GM21515 (cell line): ENCODE results near the gene MRTFA.

Experiments used
- ATAC-seq: cut with Tn5 transposase; IDR thresholded peaks from one replicate; pipeline ENCODE4 v1.9.1; 2021; ENCODE audit not compliant: unreplicated experiment

Gene MRTFA

GRCh38 chr22:40472579-40472978 is 163.9 kb downstream of the MRTFA start:
- ATAC-seq: no peak

DNA sequence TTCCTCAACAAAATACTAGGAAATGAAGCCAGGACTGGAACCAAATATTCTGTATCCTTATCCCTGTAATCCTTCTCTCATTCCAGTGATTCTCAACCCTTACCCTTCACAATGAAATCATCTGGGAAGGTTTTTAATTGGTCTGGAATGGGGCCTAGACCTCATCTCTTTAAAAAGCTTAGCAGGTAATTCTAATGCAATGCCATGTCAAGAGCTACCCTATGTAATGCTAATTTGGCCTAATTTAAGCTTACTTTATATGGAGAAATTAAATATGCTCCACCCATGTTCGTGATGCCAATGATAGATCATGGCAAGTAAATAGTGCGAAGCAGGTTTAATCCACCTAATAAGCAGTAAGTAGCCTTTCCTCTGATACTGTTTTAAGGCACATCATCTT is 164.5 kb downstream of the MRTFA start:
- ATAC-seq: no peak

- ATAC-seq: no peak
Observed at GRCh38 chr22:40469181-40469580, 167.3 kb downstream of the MRTFA start.

DNA sequence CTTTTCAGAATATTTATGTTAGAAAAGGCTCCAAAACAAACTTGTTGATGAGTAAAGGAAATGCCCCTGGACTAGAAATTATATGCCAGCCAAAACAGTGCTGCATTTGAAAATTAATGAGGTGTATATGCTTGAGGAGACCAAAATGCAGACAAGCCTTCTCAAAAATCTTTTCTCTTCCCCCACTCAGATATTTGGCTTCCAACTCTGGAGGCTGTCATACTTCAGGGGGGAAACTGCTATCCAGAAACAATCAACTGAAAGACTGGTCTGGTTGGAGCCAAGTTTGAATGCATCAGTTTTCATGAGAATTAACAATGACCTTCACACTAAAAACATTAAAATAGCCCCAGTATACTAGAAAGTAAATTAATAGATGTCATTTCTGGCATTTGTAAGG is 167.9 kb downstream of the MRTFA start:
- no peak for ATAC-seq

DNA sequence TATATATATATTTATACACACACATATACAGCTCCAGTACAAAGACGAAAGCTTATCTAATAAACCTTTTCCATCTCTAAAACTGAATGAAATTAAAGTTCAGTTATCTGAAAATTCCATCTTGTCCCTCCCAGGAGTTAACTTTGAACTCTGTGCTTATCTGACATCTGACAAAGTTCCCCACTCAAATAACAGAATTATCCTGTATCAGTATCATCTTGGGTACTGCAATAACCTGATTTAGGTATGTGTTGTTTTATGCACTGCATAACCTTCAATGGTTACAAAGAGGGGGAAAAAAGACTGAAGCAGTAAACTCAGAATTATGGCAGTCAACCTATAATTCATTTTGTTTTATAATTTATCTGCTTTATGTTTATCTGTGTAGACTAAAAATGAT is 169.5 kb downstream of the MRTFA start:
- ATAC-seq: no peak

DNA sequence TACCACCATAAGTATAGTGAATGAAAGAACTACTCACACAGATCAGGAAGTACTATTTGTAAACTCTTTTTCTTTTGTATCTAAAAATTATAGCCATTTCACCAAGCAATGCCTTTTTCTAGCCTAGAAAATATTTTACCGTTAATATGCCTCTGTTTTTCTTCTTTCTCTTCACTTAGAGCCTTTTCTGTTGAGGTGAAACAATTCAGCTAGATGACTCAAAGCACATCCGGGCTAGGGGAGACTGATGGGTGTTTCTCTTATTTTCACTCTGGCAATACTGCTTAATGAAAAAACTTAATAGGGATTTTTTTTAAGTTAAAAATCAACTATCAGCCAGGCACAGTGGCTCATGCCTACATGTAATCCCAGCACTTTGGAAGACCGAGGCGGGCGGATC is 172.8 kb downstream of the MRTFA start:
- peak; percentile 27 for ATAC-seq

DNA sequence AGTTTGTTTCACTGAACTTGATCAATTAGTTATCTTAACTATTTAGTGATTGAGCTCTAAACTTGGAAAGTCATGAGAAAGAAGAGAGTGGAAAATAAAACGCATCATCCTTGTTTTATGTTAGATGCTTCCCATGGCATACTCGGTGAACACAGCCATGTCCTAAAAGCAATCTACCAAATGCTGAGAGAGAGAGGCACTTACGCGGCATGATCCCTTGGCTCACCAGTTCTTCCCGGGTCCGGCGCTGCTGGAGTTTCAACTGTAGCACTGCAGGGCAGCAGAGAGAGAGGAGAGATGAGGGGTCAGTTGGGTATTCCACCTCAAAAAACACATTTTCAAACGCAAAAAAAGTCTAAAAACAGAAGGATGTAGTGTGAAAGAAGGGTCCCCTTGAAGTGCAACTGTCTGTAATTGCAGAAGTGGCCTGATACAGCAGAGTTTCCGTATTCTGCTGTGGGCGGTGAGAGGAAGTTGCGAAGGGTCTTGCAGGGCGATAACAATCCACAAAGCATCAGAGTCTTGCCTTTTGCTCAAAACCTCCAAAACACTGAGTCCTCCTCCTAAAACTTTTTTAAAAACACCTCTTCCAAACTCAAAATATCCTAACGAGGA is 173.4 kb downstream of the MRTFA start:
- peak; percentile 63 for ATAC-seq

- no peak for ATAC-seq
Observed at GRCh38 chr22:40462195-40462984, 174.1 kb downstream of the MRTFA start.

DNA sequence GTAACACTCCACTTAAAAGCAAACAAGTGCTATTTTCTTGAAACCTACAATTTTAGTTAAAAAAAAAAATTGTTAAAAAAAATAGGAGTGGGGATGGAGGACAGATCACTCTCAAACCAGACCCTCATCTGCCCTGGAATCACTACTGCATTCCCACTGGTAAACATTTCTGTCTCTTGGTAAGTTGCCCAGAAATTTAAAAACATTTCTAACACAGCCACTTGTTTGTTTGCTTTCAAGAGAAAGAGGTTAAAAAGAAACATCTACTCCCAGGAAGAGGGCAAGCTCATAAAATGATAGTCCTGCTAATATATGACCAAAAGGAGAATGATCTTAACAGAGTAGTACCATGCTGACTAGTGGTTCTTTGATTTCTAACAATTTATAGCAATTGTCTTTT is 182.8 kb downstream of the MRTFA start:
- ATAC-seq: no peak

- ATAC-seq: no peak
Observed at GRCh38 chr22:40452730-40453487, 183.6 kb downstream of the MRTFA start.

GRCh38 chr22:40451210-40451609 is 185.3 kb downstream of the MRTFA start:
- no peak for ATAC-seq

DNA sequence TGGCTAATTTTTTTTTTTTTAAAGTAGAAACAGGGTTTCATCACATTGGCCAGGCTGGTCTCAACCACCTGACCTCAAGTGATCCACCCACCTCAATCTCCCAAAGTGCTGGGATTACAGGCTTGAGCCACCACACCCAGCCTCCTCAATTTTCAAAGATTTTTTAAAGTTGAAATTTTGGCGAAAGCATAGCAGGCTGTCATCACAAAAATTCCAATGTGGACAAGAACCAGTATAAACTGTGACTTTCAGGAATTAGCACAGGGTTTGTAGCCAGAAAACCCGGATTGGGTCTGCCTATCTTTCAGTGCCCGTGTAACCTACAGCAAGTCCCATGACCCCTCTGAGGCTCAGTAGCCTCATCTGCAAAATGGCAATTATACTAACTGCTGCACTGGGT is 185.9 kb downstream of the MRTFA start:
- ATAC-seq: no peak

DNA sequence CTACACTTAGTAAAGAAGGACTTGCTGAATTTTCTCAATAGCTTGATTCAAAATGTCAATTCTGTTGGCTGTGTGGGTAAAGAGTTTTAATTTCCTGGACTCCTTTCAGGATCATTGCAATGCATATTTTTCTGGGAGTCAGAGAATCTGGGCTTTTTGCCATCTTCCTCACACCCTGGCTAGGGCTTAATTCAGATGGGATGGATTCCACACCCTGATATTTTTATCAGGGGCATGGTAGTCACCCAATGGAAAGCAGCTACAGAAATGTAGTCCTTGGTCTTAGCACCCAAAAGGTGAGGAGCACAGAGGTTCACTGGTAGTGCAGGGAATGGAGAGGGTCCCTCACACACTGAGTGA is 186.9 kb downstream of the MRTFA start:
- no peak for ATAC-seq

DNA sequence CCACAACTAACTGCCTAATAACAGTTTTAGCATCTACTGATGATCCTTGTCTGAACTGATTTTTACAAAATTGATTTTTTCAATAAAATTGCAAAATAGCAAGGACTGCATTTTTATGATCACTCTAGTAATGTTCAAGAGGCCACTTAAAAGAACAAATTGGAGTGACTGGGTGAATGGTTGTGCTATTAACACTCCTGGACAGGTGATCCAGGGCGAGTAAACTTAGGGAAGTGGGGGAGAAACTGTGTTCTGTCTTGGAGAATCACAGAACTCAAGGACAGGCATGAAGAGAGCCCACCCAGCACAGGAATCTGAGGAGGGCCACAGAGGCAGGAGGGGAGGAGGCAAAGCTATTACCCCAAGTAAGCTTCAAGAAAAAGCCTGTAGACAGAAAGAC is 190.3 kb downstream of the MRTFA start:
- no peak for ATAC-seq

DNA sequence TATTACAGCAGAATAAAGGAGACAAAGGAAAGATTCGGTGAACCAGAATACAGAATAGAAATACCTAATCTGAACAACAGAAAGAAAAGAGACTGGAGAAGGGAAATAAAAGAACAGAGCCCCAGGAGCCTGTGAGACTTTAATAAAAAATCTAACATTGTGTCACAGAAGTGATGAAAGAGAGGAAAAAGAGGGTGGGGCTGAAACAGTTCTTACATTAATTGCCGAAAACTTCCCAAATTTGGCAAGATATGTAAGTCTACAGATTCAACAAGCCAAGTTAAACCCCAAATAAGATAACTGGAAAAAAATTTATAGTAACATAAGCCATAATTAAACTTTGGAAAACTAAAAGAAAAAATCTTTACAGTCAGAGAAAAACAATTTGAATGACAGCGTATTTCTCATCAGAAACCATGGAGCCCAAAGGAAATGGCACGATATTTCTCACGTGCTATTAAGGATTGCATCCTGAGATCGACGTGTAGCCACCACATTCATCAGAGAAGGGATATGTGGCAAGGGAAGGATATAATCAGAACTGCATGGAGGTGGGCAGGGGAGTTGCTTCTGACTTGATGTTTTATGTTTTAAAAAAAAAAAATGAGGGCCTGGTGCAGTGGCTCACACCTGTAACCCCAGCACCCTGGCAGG is 192.2 kb downstream of the MRTFA start:
- no peak for ATAC-seq

- no peak for ATAC-seq
Observed at GRCh38 chr22:40443732-40444131, 192.8 kb downstream of the MRTFA start.

DNA sequence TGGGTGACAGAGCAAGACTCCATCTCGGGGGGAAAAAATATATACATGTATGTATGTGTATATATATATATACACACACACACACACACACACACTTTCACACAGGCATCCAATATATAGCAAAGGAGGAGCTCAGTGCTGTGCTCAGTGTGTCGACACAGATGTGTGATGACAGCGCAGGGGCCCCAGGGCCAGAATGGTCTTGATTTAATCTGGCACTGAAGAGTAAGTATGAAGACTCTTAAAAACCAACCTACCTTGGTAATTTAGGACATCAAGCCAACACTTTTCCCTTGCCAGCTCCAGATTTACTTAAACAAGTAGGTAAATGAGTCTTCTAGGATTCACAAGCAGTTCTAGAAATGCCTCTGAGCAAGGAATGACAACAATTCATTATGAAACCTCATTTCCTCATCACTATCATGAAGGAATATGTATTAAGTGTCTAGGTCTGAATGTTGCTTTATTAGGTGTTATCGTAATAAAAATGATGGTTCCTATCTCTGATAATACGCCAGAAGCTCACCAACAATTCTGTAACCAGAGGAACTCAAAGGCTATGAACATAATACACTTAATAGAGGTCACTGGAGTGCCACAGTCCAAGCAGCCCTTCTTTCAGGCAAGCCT is 194.6 kb downstream of the MRTFA start:
- no peak for ATAC-seq

GRCh38 chr22:40436505-40437431 is 199.8 kb downstream of the MRTFA start:
- ATAC-seq: peak; percentile 68

DNA sequence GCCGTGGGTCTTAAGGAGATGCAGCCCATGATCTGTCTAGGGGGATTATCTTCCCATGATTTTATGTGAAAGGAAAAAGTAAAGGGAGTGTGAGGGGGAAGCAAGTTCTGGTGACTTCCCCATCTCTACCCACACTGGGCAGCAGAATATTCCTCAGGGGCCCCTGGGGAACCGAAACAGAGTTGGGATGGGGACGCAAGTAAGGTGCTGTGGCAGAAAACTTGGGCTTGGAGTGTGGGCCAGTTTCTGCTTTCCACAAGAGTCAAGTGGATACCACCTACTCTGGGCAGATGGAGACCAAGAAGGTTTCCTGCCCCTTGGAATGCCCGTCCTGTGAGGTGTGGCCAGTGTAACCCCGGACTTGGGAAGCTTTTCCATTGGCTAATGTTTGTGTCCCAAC is 201.8 kb downstream of the MRTFA start:
- ATAC-seq: no peak

GRCh38 chr22:40434106-40434505 is 202.4 kb downstream of the MRTFA start:
- no peak for ATAC-seq
